Chondrocyte (in vitro differentiated cells): Measurements from ENCODE around the gene TAF11L11. TPM values are rescaled to one million over a fixed set of nuclear protein-coding genes. Genes with fewer than 3 reads are reported as not detected.
"Not testable (repeated sequence)": the region's sequence is repeated elsewhere in the genome, so short reads cannot be mapped to it uniquely, and the experiment has no call there.

ENCODE experiments used
- DNase-seq: peaks from one replicate; pipeline ENCODE4 v3.0.0; 2021; ENCODE audit warnings: mixed read lengths, low spot score
- H3K27ac Mint-ChIP-seq: one replicate; pipeline ENCODE4 v1.8.0; 2021; ENCODE audit warnings: mild to moderate bottlenecking, moderate library complexity, mixed read lengths; ENCODE audit not compliant: unreplicated experiment
- H3K27me3 Mint-ChIP-seq: 2 replicates; pipeline ENCODE4 v1.8.0; 2021; ENCODE audit warnings: low read depth, mixed read lengths
- H3K36me3 Mint-ChIP-seq: 2 replicates; pipeline ENCODE4 v1.8.0; 2021; ENCODE audit warnings: low read depth, mixed read lengths
- H3K4me1 Mint-ChIP-seq: 2 replicates; pipeline ENCODE4 v1.8.0; 2021; ENCODE audit warnings: low read depth, mild to moderate bottlenecking, mixed read lengths
- H3K4me3 Mint-ChIP-seq: one replicate; pipeline ENCODE4 v1.8.0; 2021; ENCODE audit warnings: mild to moderate bottlenecking, moderate library complexity, mixed read lengths; ENCODE audit not compliant: unreplicated experiment
- H3K9me3 Mint-ChIP-seq: 2 replicates; pipeline ENCODE4 v1.8.0; 2021; ENCODE audit warnings: low read depth, mixed read lengths
- CTCF ChIP-seq: fragments of 200-600 bp; sonication (generic); IDR thresholded peaks from 2 replicates; pipeline ENCODE4 v1.5.0; 2021; ENCODE audit warnings: antibody characterized with exemption, mild to moderate bottlenecking, moderate library complexity
- long read RNA-seq: library from polyadenylated mRNA; stranded (forward); transcript quantifications from one replicate; pipeline ENCODE4 v2.0.0, GENCODE V29; 2021
- total RNA-seq: library from RNA; stranded (reverse); gene quantifications from 3 replicates; pipeline ENCODE4 v1.2.1, GENCODE V29; 2021

TAF11L11 gene
- total RNA-seq: not detected in 3 replicates
- long read RNA-seq: 0 reads

- not testable (repeated sequence) for H3K4me3 Mint-ChIP-seq, H3K27ac Mint-ChIP-seq, H3K27me3 Mint-ChIP-seq, H3K4me1 Mint-ChIP-seq, H3K9me3 Mint-ChIP-seq, H3K36me3 Mint-ChIP-seq, DNase-seq
Observed at GRCh38 chr5:17603880-17604279, at the start of gene TAF11L11. Gene TAF11L11 (plus strand): TSS chr5:17604183.

- DNase-seq, H3K4me3 Mint-ChIP-seq, H3K27me3 Mint-ChIP-seq, H3K27ac Mint-ChIP-seq, H3K9me3 Mint-ChIP-seq, H3K36me3 Mint-ChIP-seq, H3K4me1 Mint-ChIP-seq: not testable (repeated sequence)
Observed at GRCh38 chr5:17585658-17586057, 18.3 kb upstream of the TAF11L11 start, which contains the start of gene TAF11L7. Gene TAF11L7 (minus strand): TSS chr5:17585758.

DNA sequence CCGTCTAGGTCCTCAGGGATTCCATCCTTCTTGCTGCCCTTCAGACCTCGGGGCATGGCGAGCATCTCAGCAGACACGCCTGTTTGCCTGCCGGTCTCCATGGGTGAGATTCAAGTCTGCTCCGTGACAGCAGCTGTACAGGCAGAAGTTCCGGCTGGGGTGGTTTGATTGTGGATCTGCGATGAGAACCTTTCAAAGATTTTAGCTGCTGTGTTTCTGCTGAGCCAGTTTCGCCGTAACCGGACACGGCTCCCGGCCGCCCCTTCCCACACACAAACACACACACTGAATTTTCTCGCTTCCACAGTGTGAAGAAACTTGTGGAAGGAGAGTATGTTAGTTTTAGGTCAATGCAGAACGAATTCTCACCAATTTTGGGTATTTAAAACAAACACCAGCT lies 13.1 kb upstream of the TAF11L11 start, which contains the start of gene TAF11L8:
Gene TAF11L8, minus strand, starts transcription at position 101 of the 400 bp plus-strand sequence.
- not testable (repeated sequence) for H3K27ac Mint-ChIP-seq, H3K36me3 Mint-ChIP-seq, H3K4me1 Mint-ChIP-seq, DNase-seq, H3K4me3 Mint-ChIP-seq, H3K27me3 Mint-ChIP-seq, H3K9me3 Mint-ChIP-seq

DNA sequence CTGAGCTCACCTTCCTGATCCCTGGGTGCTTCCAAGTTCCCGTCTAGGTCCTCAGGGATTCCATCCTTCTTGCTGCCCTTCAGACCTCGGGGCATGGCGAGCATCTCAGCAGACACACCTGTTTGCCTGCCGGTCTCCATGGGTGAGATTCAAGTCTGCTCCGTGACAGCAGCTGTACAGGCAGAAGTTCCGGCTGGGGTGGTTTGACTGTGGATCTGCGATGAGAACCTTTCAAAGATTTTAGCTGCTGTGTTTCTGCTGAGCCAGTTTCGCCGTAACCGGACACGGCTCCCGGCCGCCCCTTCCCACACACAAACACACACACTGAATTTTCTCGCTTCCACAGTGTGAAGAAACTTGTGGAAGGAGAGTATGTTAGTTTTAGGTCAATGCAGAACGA lies 9.7 kb upstream of the TAF11L11 start, which contains the start of gene TAF11L9:
Gene TAF11L9, minus strand, starts transcription at position 140 of the 400 bp plus-strand sequence.
- H3K4me1 Mint-ChIP-seq, H3K27ac Mint-ChIP-seq, H3K27me3 Mint-ChIP-seq, H3K36me3 Mint-ChIP-seq, H3K4me3 Mint-ChIP-seq, H3K9me3 Mint-ChIP-seq: not testable (repeated sequence)
- peak; percentile 99 for DNase-seq

DNA sequence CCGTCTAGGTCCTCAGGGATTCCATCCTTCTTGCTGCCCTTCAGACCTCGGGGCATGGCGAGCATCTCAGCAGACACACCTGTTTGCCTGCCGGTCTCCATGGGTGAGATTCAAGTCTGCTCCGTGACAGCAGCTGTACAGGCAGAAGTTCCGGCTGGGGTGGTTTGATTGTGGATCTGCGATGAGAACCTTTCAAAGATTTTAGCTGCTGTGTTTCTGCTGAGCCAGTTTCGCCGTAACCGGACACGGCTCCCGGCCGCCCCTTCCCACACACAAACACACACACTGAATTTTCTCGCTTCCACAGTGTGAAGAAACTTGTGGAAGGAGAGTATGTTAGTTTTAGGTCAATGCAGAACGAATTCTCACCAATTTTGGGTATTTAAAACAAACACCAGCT lies 6.3 kb upstream of the TAF11L11 start, which contains the start of gene TAF11L10:
Gene TAF11L10, minus strand, starts transcription at position 101 of the 400 bp plus-strand sequence.
- not testable (repeated sequence) for H3K27ac Mint-ChIP-seq, DNase-seq, H3K27me3 Mint-ChIP-seq, H3K4me1 Mint-ChIP-seq, H3K4me3 Mint-ChIP-seq, H3K9me3 Mint-ChIP-seq, H3K36me3 Mint-ChIP-seq

DNA sequence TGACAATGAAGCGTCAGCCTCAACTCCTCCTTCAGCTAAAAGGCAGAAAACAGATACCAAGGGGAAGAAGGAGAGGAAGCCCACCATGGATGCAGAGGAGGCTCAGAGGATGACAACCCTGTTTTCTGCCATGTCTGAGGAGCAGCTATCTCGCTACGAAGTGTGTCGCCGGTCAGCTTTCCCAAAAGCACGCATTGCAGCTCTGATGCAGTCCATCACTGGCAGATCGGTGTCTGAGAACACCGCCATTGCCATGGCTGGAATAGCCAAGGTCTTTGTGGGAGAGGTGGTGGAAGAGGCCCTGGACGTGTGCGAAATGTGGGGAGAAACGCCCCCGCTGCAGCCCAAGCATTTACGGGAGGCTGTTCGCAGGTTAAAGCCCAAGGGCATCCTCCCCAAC lies 968 bp downstream of the TAF11L11 start:
- DNase-seq: no peak
- no peaks in the 10 kb centered on the region for H3K36me3 Mint-ChIP-seq
- H3K4me3 Mint-ChIP-seq: no peak overlapping the region
- TF ChIP-seq CTCF: no peak
- no peaks in the 10 kb centered on the region for H3K27me3 Mint-ChIP-seq
- H3K27ac Mint-ChIP-seq: no peak overlapping the region
- H3K9me3 Mint-ChIP-seq: peaks cover 2% of the 10 kb centered on the region
- H3K4me1 Mint-ChIP-seq: peaks cover 5% of the 10 kb centered on the region

GRCh38 chr5:17607461-17607860 lies 3.5 kb downstream of the TAF11L11 start:
- DNase-seq, H3K4me1 Mint-ChIP-seq, H3K9me3 Mint-ChIP-seq, H3K27ac Mint-ChIP-seq, H3K4me3 Mint-ChIP-seq, H3K36me3 Mint-ChIP-seq, H3K27me3 Mint-ChIP-seq: not testable (repeated sequence)

- H3K27me3 Mint-ChIP-seq, H3K4me1 Mint-ChIP-seq, H3K36me3 Mint-ChIP-seq, DNase-seq, H3K9me3 Mint-ChIP-seq, H3K4me3 Mint-ChIP-seq: not testable (repeated sequence)
- H3K27ac Mint-ChIP-seq: peak within 1 kb of the TSS; percentile 20
Observed at GRCh38 chr5:17610092-17610491, 6.1 kb downstream of the TAF11L11 start, which contains the start of gene TAF11L12. Gene TAF11L12 (plus strand): TSS chr5:17610392.
